GM12878 (cell line): ENCODE results near the gene KIAA1217. TPM values are rescaled to one million over a fixed set of nuclear protein-coding genes. Genes with fewer than 3 reads are reported as not detected.

ENCODE experiments used
- ATAC-seq: fragments of 200-7000 bp; cut with Tn5 transposase; 3 replicates; pipeline ENCODE4 v1.9.1; 2020; ENCODE audit warnings: mild to moderate bottlenecking, moderate library complexity
- BruUV-seq: library from RNA; stranded (reverse); fragments of 400-500 nt; replicated peaks from 2 replicates; lab custom pipeline; 2021; lab: Mats Ljungman, UMichigan
- CTCF ChIA-PET: fragments of 300-600 bp; sonication (Branson Sonifier 250); formaldehyde crosslinking; extraction: SDS; loops from one replicate; lab custom pipeline; 2021; ENCODE audit warnings: inconsistent platforms; lab: Yijun Ruan, JAX
- POLR2A ChIA-PET: fragments of 350-600 bp; formaldehyde crosslinking; extraction: SDS; loops from one replicate; lab custom pipeline; 2021; ENCODE audit warnings: inconsistent platforms; lab: Charles Lee
- RAD21 ChIA-PET: fragments of 300-600 bp; sonication (Branson Sonifier 250); formaldehyde crosslinking; loops from one replicate; lab custom pipeline; 2023; ENCODE audit warnings: antibody characterized with exemption; ENCODE audit not compliant: unreplicated experiment; lab: Charles Lee
- SMC1A ChIA-PET: fragments of 300-600 bp; sonication (Branson Sonifier 250); formaldehyde crosslinking; loops from one replicate; lab custom pipeline; 2023; ENCODE audit not compliant: unreplicated experiment, uncharacterized antibody; lab: Charles Lee
- DNase-seq: peaks from one replicate; pipeline ENCODE4 v3.0.0-alpha.2; 2011; ENCODE audit warnings: low read depth, low spot score
- FAIRE-seq: peaks from 3 replicates; lab custom pipeline; 2011; peaks lifted over from hg19 to GRCh38; lab: Jason Lieb, UNC
- H2AFZ ChIP-seq: 2 replicates; pipeline ENCODE4 v1.6.0; 2011; ENCODE audit warnings: low read depth, low read length, control low read depth; ENCODE audit not compliant: control insufficient read depth
- H3K27ac ChIP-seq: 2 replicates; pipeline ENCODE4 v1.5.1; 2011; ENCODE audit warnings: control low read depth; ENCODE audit not compliant: control insufficient read depth, insufficient read depth
- H3K27me3 ChIP-seq, 2 experiments: replicated peaks in 1 of 2; 2 replicates each; pipeline versions ENCODE4 v1.6.0 to v1.6.1; 2011; ENCODE audit warnings: low read length in 1 of 2; ENCODE audit not compliant: control insufficient read depth in 2 of 2, insufficient read depth in 2 of 2
- H3K36me3 ChIP-seq, 2 experiments: 2 replicates each; pipeline ENCODE4 v1.5.1; 2011; ENCODE audit warnings: low read length in 1 of 2; ENCODE audit not compliant: control insufficient read depth in 2 of 2, insufficient read depth in 2 of 2
- H3K4me1 ChIP-seq: 2 replicates; pipeline ENCODE4 v1.6.1; 2011; ENCODE audit warnings: mild to moderate bottlenecking, low read length, moderate library complexity, mixed read lengths; ENCODE audit not compliant: control insufficient read depth, insufficient read depth
- H3K4me2 ChIP-seq: 2 replicates; pipeline ENCODE4 v1.6.0; 2011; ENCODE audit warnings: control low read depth; ENCODE audit not compliant: control insufficient read depth, insufficient read depth
- H3K4me3 ChIP-seq: fragments of 200-600 bp; sonication (generic); 2 replicates; pipeline ENCODE4 v1.5.1; 2016
- H3K79me2 ChIP-seq: 2 replicates; pipeline ENCODE4 v1.6.0; 2011; ENCODE audit warnings: low read length; ENCODE audit not compliant: control insufficient read depth, insufficient read depth
- H3K9ac ChIP-seq: 2 replicates; pipeline ENCODE4 v1.8.0; 2011; ENCODE audit warnings: low read length, control low read depth, mixed read lengths; ENCODE audit not compliant: control insufficient read depth, insufficient read depth
- H3K9me3 ChIP-seq: replicated peaks from 3 replicates; pipeline ENCODE4 v1.5.1; 2011; ENCODE audit warnings: mild to moderate bottlenecking, low read length; ENCODE audit not compliant: control insufficient read depth, insufficient read depth
- H4K20me1 ChIP-seq: 2 replicates; pipeline ENCODE4 v1.6.0; 2011; ENCODE audit not compliant: control insufficient read depth, insufficient read depth
- BCL11A ChIP-seq: IDR thresholded peaks from 2 replicates; pipeline ENCODE4 v1.6.1; 2011; ENCODE audit warnings: low read depth, low read length
- CBFB ChIP-seq: IDR thresholded peaks from 2 replicates; pipeline ENCODE4 v1.6.1; 2016; ENCODE audit warnings: antibody characterized with exemption, low read depth
- CREB1 ChIP-seq: IDR thresholded peaks from 2 replicates; pipeline ENCODE4 v1.6.1; 2012; ENCODE audit warnings: low read depth, mild to moderate bottlenecking, inconsistent platforms
- FOS ChIP-seq: IDR thresholded peaks from 3 replicates; pipeline ENCODE4 v1.6.1; 2011; ENCODE audit warnings: borderline replicate concordance; ENCODE audit not compliant: insufficient read length; ENCODE audit errors: extremely low read depth
- HDAC6 ChIP-seq: fragments of 200-600 bp; sonication (generic); IDR thresholded peaks from one replicate; pipeline ENCODE4 v1.8.0; 2017; ENCODE audit warnings: antibody characterized with exemption; ENCODE audit not compliant: unreplicated experiment
- IRF4 ChIP-seq: IDR thresholded peaks from 2 replicates; pipeline ENCODE4 v1.6.1; 2011; ENCODE audit warnings: low read depth, low read length
- KLF5 ChIP-seq: fragments of 450-650 bp; IDR thresholded peaks from 2 replicates; pipeline ENCODE4 v1.6.1; 2014; ENCODE audit warnings: mild to moderate bottlenecking; ENCODE audit not compliant: partially characterized antibody
- MTA3 ChIP-seq: IDR thresholded peaks from 2 replicates; pipeline ENCODE4 v1.6.1; 2012; ENCODE audit warnings: low read length, inconsistent platforms, borderline replicate concordance
- MXI1 ChIP-seq: fragments of 150-350 bp; IDR thresholded peaks from 2 replicates; pipeline ENCODE4 v1.6.1; 2011; ENCODE audit warnings: low read depth, mild to moderate bottlenecking, inconsistent platforms, low read length, improper control_type of control experiment
- NBN ChIP-seq: fragments of 450-650 bp; IDR thresholded peaks from 2 replicates; pipeline ENCODE4 v1.6.1; 2016
- NFXL1 ChIP-seq: fragments of 450-650 bp; IDR thresholded peaks from 2 replicates; pipeline ENCODE4 v1.6.1; 2017; ENCODE audit warnings: antibody characterized with exemption, mild to moderate bottlenecking, borderline replicate concordance
- POLR2AphosphoS5 ChIP-seq: IDR thresholded peaks from 2 replicates; pipeline ENCODE4 v1.6.1; 2011; ENCODE audit warnings: mild to moderate bottlenecking, low read length, inconsistent platforms
- RELA ChIP-seq: fragments of 450-650 bp; IDR thresholded peaks from 2 replicates; pipeline ENCODE4 v1.8.0; 2014; ENCODE audit warnings: borderline replicate concordance; ENCODE audit not compliant: partially characterized antibody
- RFX5 ChIP-seq: IDR thresholded peaks from 2 replicates; pipeline ENCODE4 v1.6.1; 2011; ENCODE audit warnings: low read depth, low read length, improper control_type of control experiment
- SPI1 ChIP-seq: IDR thresholded peaks from 2 replicates; pipeline ENCODE4 v1.6.1; 2011; ENCODE audit warnings: low read depth, mild to moderate bottlenecking, low read length, moderate library complexity, borderline replicate concordance; ENCODE audit not compliant: insufficient read depth
- SRF ChIP-seq, 2 experiments: IDR thresholded peaks; 2 replicates each; pipeline ENCODE4 v1.6.1; 2011; ENCODE audit warnings: low read depth in 2 of 2, low read length in 2 of 2, mild to moderate bottlenecking in 1 of 2, moderate library complexity in 1 of 2
- WGBS: methylation state at CpG from one replicate; pipeline ENCODE4 v1.1.6; 2016; ENCODE audit warnings: low lambda C conversion rate; ENCODE audit not compliant: insufficient replicate concordance, insufficient coverage; ENCODE audit errors: missing lambda C conversion rate; 5-methylcytosine and 5-hydroxymethylcytosine counted together
- in situ Hi-C: fragments of 300-500 bp; cut with MboI; formaldehyde crosslinking; loops from 9 replicates; pipeline ENCODE4 v1.14.3; 2018; ENCODE audit warnings: mixed read lengths
- intact Hi-C: fragments of 100-400 bp; cut with micrococcal nuclease; formaldehyde crosslinking; loops from one replicate; pipeline ENCODE4 v1.14.2; 2022; ENCODE audit not compliant: unreplicated experiment
- polyA plus RNA-seq, 11 experiments: library from polyadenylated mRNA; depleted of rRNA in 4 of 11; unstranded in 6 of 11; stranded (reverse) in 5 of 11; fragments of >200 nt; fragmentation: Nextera tagmentation in 4 of 11; fragmentation: Illumina TruSeq in 1 of 11; extraction: Ambion mirVana in 4 of 11; extraction: Trizol in 1 of 11; gene quantifications; 1 replicate in 1 of 11; 2 replicates in 10 of 11; pipeline versions ENCODE4 v1.2.1 to v1.2.3, GENCODE V29; 2011 to 2016; ENCODE audit warnings: inconsistent platforms in 2 of 11, missing spikeins in 2 of 11, low read depth in 1 of 11
- total RNA-seq, 4 experiments: library from RNA; depleted of rRNA in 3 of 4; stranded (reverse); fragments of >200 nt in 3 of 4; fragmentation: Illumina TruSeq in 1 of 4; extraction: Trizol in 1 of 4; gene quantifications; 2 replicates each; pipeline versions ENCODE4 v1.2.1 to v1.2.3, GENCODE V29; 2013 to 2021
- TF ChIP-seq, protein P1 (sequence below), 3 experiments: IDR thresholded peaks in 2 of 3; conservative IDR thresholded peaks in 1 of 3; 2 replicates each; pipeline ENCODE4 v1.5.1; 2011; ENCODE audit warnings: low read depth in 3 of 3, low read length in 3 of 3, mild to moderate bottlenecking in 3 of 3, control low read depth in 2 of 3, moderate library complexity in 2 of 3, inconsistent platforms in 1 of 3, mixed read lengths in 1 of 3; ENCODE audit not compliant: control insufficient read depth in 2 of 3, insufficient read depth in 1 of 3; ENCODE audit errors: extremely low read depth in 1 of 3
- TF ChIP-seq, protein P2 (sequence below): IDR thresholded peaks from 2 replicates; pipeline ENCODE4 v1.6.1; 2011; ENCODE audit warnings: borderline replicate concordance, low read depth, mild to moderate bottlenecking, moderate library complexity, mixed read lengths, low read length; ENCODE audit not compliant: insufficient read depth; ENCODE audit errors: extremely low read length
- TF ChIP-seq, protein P3 (sequence below): fragments of 450-650 bp; IDR thresholded peaks from 2 replicates; pipeline ENCODE4 v1.6.1; 2017; ENCODE audit warnings: borderline replicate concordance

Gene KIAA1217
- total and polyA plus RNA-seq, 10 of the 15 experiments (the other 5 are each of a cell fraction or from before 2014, with no cell fraction given): 0.57 to 3.8 (median 2.1) TPM

DNA sequence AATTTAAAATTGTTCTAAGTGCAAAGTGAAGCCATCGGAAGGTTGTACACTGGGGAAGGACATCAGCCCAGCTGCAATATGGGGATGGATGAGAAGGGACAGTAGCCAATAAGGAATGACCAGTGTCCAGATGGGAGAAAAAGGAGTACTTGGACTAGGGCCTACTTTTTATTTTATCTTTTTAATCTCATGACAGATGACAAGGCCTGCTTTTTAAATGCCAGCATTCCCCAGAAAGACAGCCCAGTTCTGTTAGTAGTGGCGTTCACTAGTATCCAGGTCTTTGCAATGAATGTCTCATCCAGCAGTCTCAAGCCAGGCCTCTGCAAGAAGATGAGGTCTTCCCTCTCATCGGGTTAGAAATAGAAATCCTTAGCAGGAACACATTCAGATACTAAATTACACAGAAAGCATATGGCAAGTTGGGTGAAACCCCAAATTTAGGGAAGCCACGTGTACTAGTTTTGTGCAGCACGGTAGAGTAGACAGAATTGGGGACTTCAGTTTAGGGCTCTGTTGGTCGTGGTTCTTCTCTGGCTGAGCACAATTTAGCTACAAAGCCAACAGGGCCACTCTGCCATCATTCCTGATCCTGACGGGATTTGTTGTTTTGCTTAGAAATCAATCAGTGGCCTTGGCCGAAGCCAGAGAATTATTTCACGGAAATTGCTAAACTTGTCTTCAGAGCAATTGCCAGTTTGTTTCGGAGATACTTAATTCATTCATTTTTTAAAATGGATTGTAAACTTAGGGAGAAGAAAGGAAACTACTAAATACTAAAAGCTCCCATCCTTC lies 286.9 kb downstream of the KIAA1217 start (continued):
- TF ChIP-seq, protein P1, sequence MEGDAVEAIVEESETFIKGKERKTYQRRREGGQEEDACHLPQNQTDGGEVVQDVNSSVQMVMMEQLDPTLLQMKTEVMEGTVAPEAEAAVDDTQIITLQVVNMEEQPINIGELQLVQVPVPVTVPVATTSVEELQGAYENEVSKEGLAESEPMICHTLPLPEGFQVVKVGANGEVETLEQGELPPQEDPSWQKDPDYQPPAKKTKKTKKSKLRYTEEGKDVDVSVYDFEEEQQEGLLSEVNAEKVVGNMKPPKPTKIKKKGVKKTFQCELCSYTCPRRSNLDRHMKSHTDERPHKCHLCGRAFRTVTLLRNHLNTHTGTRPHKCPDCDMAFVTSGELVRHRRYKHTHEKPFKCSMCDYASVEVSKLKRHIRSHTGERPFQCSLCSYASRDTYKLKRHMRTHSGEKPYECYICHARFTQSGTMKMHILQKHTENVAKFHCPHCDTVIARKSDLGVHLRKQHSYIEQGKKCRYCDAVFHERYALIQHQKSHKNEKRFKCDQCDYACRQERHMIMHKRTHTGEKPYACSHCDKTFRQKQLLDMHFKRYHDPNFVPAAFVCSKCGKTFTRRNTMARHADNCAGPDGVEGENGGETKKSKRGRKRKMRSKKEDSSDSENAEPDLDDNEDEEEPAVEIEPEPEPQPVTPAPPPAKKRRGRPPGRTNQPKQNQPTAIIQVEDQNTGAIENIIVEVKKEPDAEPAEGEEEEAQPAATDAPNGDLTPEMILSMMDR (IDR thresholded peaks at IDR 0.05 in 2 of 3, conservative IDR thresholded peaks at IDR 0.05 in 1 of 3; ENCODE audit: control insufficient read depth in 2 of 3, extremely low read depth in 1 of 3, insufficient read depth in 1 of 3, low read depth in 3 of 3, low read length in 3 of 3): no peak
- TF ChIP-seq, all 136 proteins: peak for 0

DNA sequence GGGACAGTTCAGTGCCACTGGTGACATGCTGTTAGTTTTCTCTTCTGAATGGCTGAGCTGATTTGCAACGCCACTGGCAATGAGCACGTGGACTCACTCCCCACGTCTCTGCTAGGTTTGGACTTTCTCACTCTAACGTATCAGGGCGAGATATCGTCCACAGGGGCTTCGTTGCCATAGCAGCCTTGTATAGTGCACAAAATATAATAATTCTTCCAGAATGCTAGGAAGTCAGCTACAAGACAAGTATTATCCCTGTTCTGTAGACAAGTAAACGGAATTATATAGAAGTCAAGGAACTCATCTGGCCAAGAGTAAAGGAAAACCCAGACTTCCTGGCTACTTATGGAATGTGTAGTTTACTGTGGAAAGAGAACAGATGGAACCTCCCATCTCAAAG lies 288.0 kb downstream of the KIAA1217 start:
- no peak overlapping the region for H2AFZ ChIP-seq
- BruUV-seq: no TSS peak
- WGBS: 39% methylated on average over 8 of the region's 8 CpGs
- H3K4me2 ChIP-seq: no peak overlapping the region
- in situ Hi-C loops: no loop called here
- H3K4me1 ChIP-seq: no peaks in the 10 kb centered on the region
- CTCF ChIA-PET: no interaction called here
- no peaks in the 10 kb centered on the region for H3K79me2 ChIP-seq
- intact Hi-C loops: no loop called here
- no peak overlapping the region for H3K27ac ChIP-seq
- RAD21 ChIA-PET: no interaction called here
- H4K20me1 ChIP-seq: no peaks in the 10 kb centered on the region
- ATAC-seq (no peak), FAIRE-seq (no peak), DNase-seq (no peak)
- H3K9me3 ChIP-seq: no peaks in the 10 kb centered on the region
- H3K36me3 ChIP-seq: no peaks in the 10 kb centered on the region
- H3K4me3 ChIP-seq: no peak overlapping the region
- no peaks in the 10 kb centered on the region; a peak in 1 of 4 replicates for H3K27me3 ChIP-seq
- POLR2A ChIA-PET: no interaction called here
- H3K9ac ChIP-seq: no peak overlapping the region
- SMC1A ChIA-PET: interaction anchor here (1.1 kb wide), 1 partner anchor 11 kb away, joined by 3 read pairs; no protein-coding TSS in a partner anchor
- TF ChIP-seq FOS (no peak), RELA (no peak), CBFB (no peak), POLR2AphosphoS5 (no peak), KLF5 (no peak), SPI1 (no peak), HDAC6 (no peak), NFXL1 (no peak), SRF (IDR thresholded peaks at IDR 0.05; ENCODE audit: low read depth in 2 of 2, low read length in 2 of 2) (no peak), IRF4 (no peak), CREB1 (no peak), BCL11A (no peak), MTA3 (no peak), MXI1 (no peak), NBN (no peak), RFX5 (no peak)
- TF ChIP-seq, protein P2, sequence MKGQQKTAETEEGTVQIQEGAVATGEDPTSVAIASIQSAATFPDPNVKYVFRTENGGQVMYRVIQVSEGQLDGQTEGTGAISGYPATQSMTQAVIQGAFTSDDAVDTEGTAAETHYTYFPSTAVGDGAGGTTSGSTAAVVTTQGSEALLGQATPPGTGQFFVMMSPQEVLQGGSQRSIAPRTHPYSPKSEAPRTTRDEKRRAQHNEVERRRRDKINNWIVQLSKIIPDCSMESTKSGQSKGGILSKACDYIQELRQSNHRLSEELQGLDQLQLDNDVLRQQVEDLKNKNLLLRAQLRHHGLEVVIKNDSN: no peak
- TF ChIP-seq, protein P3, sequence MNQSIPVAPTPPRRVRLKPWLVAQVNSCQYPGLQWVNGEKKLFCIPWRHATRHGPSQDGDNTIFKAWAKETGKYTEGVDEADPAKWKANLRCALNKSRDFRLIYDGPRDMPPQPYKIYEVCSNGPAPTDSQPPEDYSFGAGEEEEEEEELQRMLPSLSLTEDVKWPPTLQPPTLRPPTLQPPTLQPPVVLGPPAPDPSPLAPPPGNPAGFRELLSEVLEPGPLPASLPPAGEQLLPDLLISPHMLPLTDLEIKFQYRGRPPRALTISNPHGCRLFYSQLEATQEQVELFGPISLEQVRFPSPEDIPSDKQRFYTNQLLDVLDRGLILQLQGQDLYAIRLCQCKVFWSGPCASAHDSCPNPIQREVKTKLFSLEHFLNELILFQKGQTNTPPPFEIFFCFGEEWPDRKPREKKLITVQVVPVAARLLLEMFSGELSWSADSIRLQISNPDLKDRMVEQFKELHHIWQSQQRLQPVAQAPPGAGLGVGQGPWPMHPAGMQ: no peak
